IMR-90 (cell line): Measurements from ENCODE around the gene MPPED1. TPM values are rescaled to one million over a fixed set of nuclear protein-coding genes. Genes with fewer than 3 reads are reported as not detected.

Experiments used
- ATAC-seq: fragments of 200-7000 bp; cut with Tn5 transposase; 2 replicates; pipeline ENCODE4 v1.9.1; 2020; ENCODE audit warnings: low read depth, mild to moderate bottlenecking, moderate library complexity
- BruUV-seq: library from RNA; stranded (reverse); fragments of 400-500 nt; replicated peaks from 2 replicates; lab custom pipeline; 2021; lab: Mats Ljungman, UMichigan
- CTCF ChIA-PET: fragments of 300-600 bp; formaldehyde crosslinking; extraction: SDS; loops from one replicate; lab custom pipeline; 2021; ENCODE audit warnings: antibody characterized with exemption; lab: Yijun Ruan, JAX
- POLR2A ChIA-PET: fragments of 300-600 bp; sonication (Branson Sonifier 250); formaldehyde crosslinking; loops from one replicate; lab custom pipeline; 2022; ENCODE audit warnings: antibody characterized with exemption; ENCODE audit not compliant: unreplicated experiment; lab: Charles Lee
- DNase-seq: peaks from one replicate; pipeline ENCODE4 v3.0.0; 2013
- H2AFZ ChIP-seq: replicated peaks from 2 replicates; pipeline ENCODE3; 2013; ENCODE audit warnings: low read length, mild to moderate bottlenecking; ENCODE audit not compliant: poor library complexity
- H2AK5ac ChIP-seq: 2 replicates; pipeline ENCODE4 v1.6.1; 2013; ENCODE audit warnings: low read depth, low read length, inconsistent platforms
- H2AK9ac ChIP-seq: replicated peaks from 2 replicates; pipeline ENCODE3; 2013; ENCODE audit warnings: mild to moderate bottlenecking, low read depth, low read length, moderate library complexity; ENCODE audit not compliant: poor library complexity
- H2BK120ac ChIP-seq: 2 replicates; pipeline ENCODE4 v1.6.1; 2013; ENCODE audit warnings: low read depth, low read length, inconsistent platforms
- H2BK15ac ChIP-seq: 3 replicates; pipeline ENCODE4 v1.6.1; 2013; ENCODE audit warnings: low read depth, low read length, inconsistent platforms
- H2BK20ac ChIP-seq: 2 replicates; pipeline ENCODE4 v1.6.1; 2013; ENCODE audit warnings: low read depth, mild to moderate bottlenecking, inconsistent platforms, low read length, moderate library complexity
- H2BK5ac ChIP-seq: 2 replicates; pipeline ENCODE4 v1.6.1; 2013; ENCODE audit warnings: mild to moderate bottlenecking, low read depth, low read length, inconsistent platforms; ENCODE audit not compliant: poor library complexity, severe bottlenecking
- H3K14ac ChIP-seq: replicated peaks from 2 replicates; pipeline ENCODE4 v1.6.1; 2013; ENCODE audit warnings: low read depth, low read length, inconsistent platforms
- H3K18ac ChIP-seq: 2 replicates; pipeline ENCODE4 v1.6.1; 2013; ENCODE audit warnings: low read depth, low read length, control low read depth
- H3K23ac ChIP-seq: 2 replicates; pipeline ENCODE4 v1.6.1; 2013; ENCODE audit warnings: low read depth, low read length, inconsistent platforms
- H3K27ac ChIP-seq: 2 replicates; pipeline ENCODE4 v1.5.1; 2013; ENCODE audit warnings: mild to moderate bottlenecking, control low read depth, low read length; ENCODE audit not compliant: insufficient read depth
- H3K27me3 ChIP-seq: 2 replicates; pipeline ENCODE4 v1.6.1; 2013; ENCODE audit warnings: low read length; ENCODE audit not compliant: control insufficient read depth, insufficient read depth
- H3K36me3 ChIP-seq: 2 replicates; pipeline ENCODE4 v1.6.1; 2013; ENCODE audit warnings: low read length, mixed read lengths; ENCODE audit not compliant: control insufficient read depth, insufficient read depth
- H3K4ac ChIP-seq: 2 replicates; pipeline ENCODE4 v1.6.1; 2013; ENCODE audit warnings: low read depth, low read length, inconsistent platforms
- H3K4me1 ChIP-seq: 2 replicates; pipeline ENCODE4 v1.6.1; 2013; ENCODE audit warnings: low read length, mixed read lengths; ENCODE audit not compliant: control insufficient read depth, insufficient read depth
- H3K4me2 ChIP-seq: 2 replicates; pipeline ENCODE4 v1.6.1; 2013; ENCODE audit warnings: low read depth, mild to moderate bottlenecking, control low read depth, low read length, moderate library complexity
- H3K4me3 ChIP-seq: 2 replicates; pipeline ENCODE4 v1.5.1; 2013; ENCODE audit warnings: low read depth, mild to moderate bottlenecking, control low read depth, low read length, moderate library complexity; ENCODE audit not compliant: insufficient read depth
- H3K56ac ChIP-seq: 2 replicates; pipeline ENCODE4 v1.6.1; 2013; ENCODE audit warnings: low read length, inconsistent platforms; ENCODE audit not compliant: insufficient read depth; ENCODE audit errors: extremely low read depth
- H3K79me1 ChIP-seq, 2 experiments: 2 replicates each; pipeline ENCODE4 v1.6.1; 2013; ENCODE audit warnings: low read length in 2 of 2, inconsistent platforms in 1 of 2, low read depth in 1 of 2
- H3K9ac ChIP-seq: 2 replicates; pipeline ENCODE4 v1.6.1; 2013; ENCODE audit warnings: low read depth, low read length, control low read depth
- H3K9me1 ChIP-seq: 2 replicates; pipeline ENCODE4 v1.6.1; 2013; ENCODE audit warnings: low read length, inconsistent platforms; ENCODE audit not compliant: insufficient read depth
- H3K9me3 ChIP-seq: 2 replicates; pipeline ENCODE4 v1.6.1; 2013; ENCODE audit warnings: low read length; ENCODE audit not compliant: control insufficient read depth, insufficient read depth
- H4K20me1 ChIP-seq: 2 replicates; pipeline ENCODE4 v1.6.1; 2013; ENCODE audit warnings: low read length, inconsistent platforms; ENCODE audit not compliant: insufficient read depth
- H4K5ac ChIP-seq: 2 replicates; pipeline ENCODE4 v1.6.1; 2013; ENCODE audit warnings: mild to moderate bottlenecking, low read depth, low read length, control low read depth
- H4K8ac ChIP-seq, 2 experiments: 2 replicates each; pipeline ENCODE4 v1.6.1; 2013; ENCODE audit warnings: low read depth in 2 of 2, low read length in 2 of 2, control low read depth in 1 of 2, inconsistent platforms in 1 of 2
- H4K91ac ChIP-seq: 2 replicates; pipeline ENCODE4 v1.6.1; 2013; ENCODE audit warnings: low read depth, low read length, inconsistent platforms; ENCODE audit not compliant: insufficient read depth
- BHLHE40 ChIP-seq: fragments of 150-350 bp; IDR thresholded peaks from 2 replicates; pipeline ENCODE4 v1.6.1; 2016; ENCODE audit warnings: mild to moderate bottlenecking, low read depth, low read length
- CEBPB ChIP-seq: IDR thresholded peaks from 2 replicates; pipeline ENCODE4 v1.6.1; 2012; ENCODE audit warnings: low read depth, low read length, improper control_type of control experiment
- CHD1 ChIP-seq: IDR thresholded peaks from 2 replicates; pipeline ENCODE4 v1.6.1; 2012; ENCODE audit warnings: low read depth, low read length, improper control_type of control experiment
- CTCF ChIP-seq: conservative IDR thresholded peaks from 2 replicates; pipeline ENCODE4 v1.5.1; 2012; ENCODE audit warnings: mild to moderate bottlenecking, low read depth, low read length, improper control_type of control experiment
- ELK1 ChIP-seq: fragments of 150-350 bp; IDR thresholded peaks from 2 replicates; pipeline ENCODE4 v1.6.1; 2016; ENCODE audit warnings: low read depth, mild to moderate bottlenecking, low read length, moderate library complexity, borderline replicate concordance
- FOS ChIP-seq: fragments of 150-350 bp; IDR thresholded peaks from 2 replicates; pipeline ENCODE4 v1.6.1; 2016; ENCODE audit warnings: low read depth, low read length
- MAFK ChIP-seq: IDR thresholded peaks from 2 replicates; pipeline ENCODE4 v1.6.1; 2012; ENCODE audit warnings: low read depth, low read length, improper control_type of control experiment
- MAZ ChIP-seq: IDR thresholded peaks from 2 replicates; pipeline ENCODE4 v1.6.1; 2012; ENCODE audit warnings: low read depth, mild to moderate bottlenecking, low read length, improper control_type of control experiment, moderate library complexity, borderline replicate concordance
- MXI1 ChIP-seq: IDR thresholded peaks from 2 replicates; pipeline ENCODE4 v1.6.1; 2012; ENCODE audit warnings: low read depth, mild to moderate bottlenecking, low read length, moderate library complexity, borderline replicate concordance
- NFE2L2 ChIP-seq: fragments of 150-350 bp; IDR thresholded peaks from 2 replicates; pipeline ENCODE4 v1.6.1; 2016; ENCODE audit warnings: low read depth, mild to moderate bottlenecking, low read length
- POLR2A ChIP-seq: IDR thresholded peaks from 2 replicates; pipeline ENCODE4 v1.6.1; 2012; ENCODE audit warnings: mild to moderate bottlenecking, low read depth, low read length
- RAD21 ChIP-seq: IDR thresholded peaks from 2 replicates; pipeline ENCODE4 v1.6.1; 2012; ENCODE audit warnings: low read length, improper control_type of control experiment
- RCOR1 ChIP-seq: IDR thresholded peaks from 2 replicates; pipeline ENCODE4 v1.6.1; 2012; ENCODE audit warnings: mild to moderate bottlenecking, low read length, improper control_type of control experiment; ENCODE audit not compliant: insufficient replicate concordance
- RFX5 ChIP-seq: IDR thresholded peaks from 2 replicates; pipeline ENCODE4 v1.8.0; 2012; ENCODE audit warnings: low read depth, mild to moderate bottlenecking, low read length, moderate library complexity
- SMC3 ChIP-seq: fragments of 150-350 bp; IDR thresholded peaks from 2 replicates; pipeline ENCODE4 v1.6.1; 2016; ENCODE audit warnings: low read depth, mild to moderate bottlenecking, antibody characterized with exemption, low read length, moderate library complexity
- USF2 ChIP-seq: fragments of 150-350 bp; IDR thresholded peaks from 2 replicates; pipeline ENCODE4 v1.6.1; 2017; ENCODE audit warnings: mild to moderate bottlenecking, antibody characterized with exemption, low read length, low read depth
- WGBS, 2 experiments: methylation state at CpG; one replicate each; pipeline versions ENCODE4 v1.1.5 to v1.1.7; 2013; ENCODE audit warnings: missing lambda C conversion rate in 2 of 2; ENCODE audit not compliant: insufficient read length in 1 of 2; ENCODE audit errors: extremely low coverage in 2 of 2; 5-methylcytosine and 5-hydroxymethylcytosine counted together
- dilution Hi-C: fragments of 300-500 bp; cut with HindIII; formaldehyde crosslinking; loops from one replicate; pipeline ENCODE4 v1.14.3; 2018; ENCODE audit warnings: low sequenced_read_pairs; ENCODE audit not compliant: unreplicated experiment
- in situ Hi-C: fragments of 300-500 bp; cut with MboI; formaldehyde crosslinking; loops from 3 replicates; pipeline ENCODE4 v1.14.3; 2019; ENCODE audit warnings: low sequenced_read_pairs, inconsistent platforms, mixed read lengths
- intact Hi-C: fragments of 100-400 bp; cut with micrococcal nuclease; formaldehyde crosslinking; loops from 2 replicates; pipeline ENCODE4 v1.10.0; 2022
- polyA plus RNA-seq, 3 experiments: library from polyadenylated mRNA; depleted of rRNA; stranded (reverse); fragments of >200 nt; gene quantifications; 2 replicates each; pipeline ENCODE4 v1.2.3, GENCODE V29; 2012; ENCODE audit warnings: low replicate concordance in 1 of 3
- total RNA-seq: library from RNA; depleted of rRNA; stranded (reverse); fragments of >200 nt; gene quantifications from 2 replicates; pipeline ENCODE4 v1.2.3, GENCODE V29; 2012

Gene MPPED1
- total and polyA plus RNA-seq, 2 of the 4 experiments (the other 2 are of a cell fraction) = not detected

- no peak overlapping the region for H2AFZ ChIP-seq
- H3K9me1 ChIP-seq = no peaks in the 10 kb centered on the region
- BruUV-seq = no TSS peak
- H2BK20ac ChIP-seq = no peak overlapping the region
- H2BK120ac ChIP-seq = no peak overlapping the region
- H4K8ac ChIP-seq = no peak overlapping the region
- H3K4me1 ChIP-seq = no peaks in the 10 kb centered on the region
- H3K4me3 ChIP-seq = no peak overlapping the region
- H3K79me1 ChIP-seq = no peaks in the 10 kb centered on the region
- no peaks in the 10 kb centered on the region for H3K9me3 ChIP-seq
- H2BK5ac ChIP-seq = no peak overlapping the region
- H3K23ac ChIP-seq = no peak overlapping the region
- intact Hi-C loops (no loop called here), in situ Hi-C loops (no loop called here), dilution Hi-C loops (no loop called here)
- no peak overlapping the region for H3K27ac ChIP-seq
- ATAC-seq (no peak), DNase-seq (no peak)
- H3K9ac ChIP-seq = no peak overlapping the region
- TF ChIP-seq RFX5 (no peak), NFE2L2 (no peak), MXI1 (no peak), MAZ (no peak), RCOR1 (no peak), USF2 (no peak), SMC3 (no peak), CHD1 (no peak), ELK1 (no peak), CEBPB (no peak), RAD21 (no peak), POLR2A (no peak), MAFK (no peak), FOS (no peak), BHLHE40 (no peak), CTCF (no peak)
- ChIA-PET CTCF (no interaction called here), POLR2A (no interaction called here)
- H4K20me1 ChIP-seq = no peaks in the 10 kb centered on the region
- H2BK15ac ChIP-seq = no peak overlapping the region
- no peaks in the 10 kb centered on the region for H3K36me3 ChIP-seq
- H3K14ac ChIP-seq = no peak overlapping the region
- peaks cover 2% of the 10 kb centered on the region; the same call in 1 of the 2 replicates for H3K27me3 ChIP-seq
- no peak overlapping the region for H3K18ac ChIP-seq
- no peak overlapping the region for H3K4ac ChIP-seq
- no peak overlapping the region for H3K4me2 ChIP-seq
- no peak overlapping the region for H2AK5ac ChIP-seq
- no peak overlapping the region for H2AK9ac ChIP-seq
- WGBS, 2 experiments = no CpG with 5 or more reads among the region's 7 CpGs
- no peak overlapping the region for H4K5ac ChIP-seq
- H4K91ac ChIP-seq = no peak overlapping the region
- H3K56ac ChIP-seq = no peak overlapping the region
Measured at GRCh38 chr22:43477966-43478365, 66.2 kb downstream of the MPPED1 start.
